ENCODE data around the gene SLC45A2.
A peak's percentile ranks its signal among the peaks of the same experiment; 100 is the strongest.
"Not testable (repeated sequence)": the region's sequence is repeated elsewhere in the genome, so short reads cannot be mapped to it uniquely, and the experiment has no call there.

Gene SLC45A2

GRCh38 chr5:33964132-33964700 is 20.3 kb downstream of the SLC45A2 start:
- DNase-seq, result peak; percentile 13

GRCh38 chr5:33958176-33958575 is 26.3 kb downstream of the SLC45A2 start:
- DNase-seq, result no peak

- DNase-seq, result no peak
These were observed 26.8 kb downstream of the SLC45A2 start for GRCh38 chr5:33957577-33958150.

DNA sequence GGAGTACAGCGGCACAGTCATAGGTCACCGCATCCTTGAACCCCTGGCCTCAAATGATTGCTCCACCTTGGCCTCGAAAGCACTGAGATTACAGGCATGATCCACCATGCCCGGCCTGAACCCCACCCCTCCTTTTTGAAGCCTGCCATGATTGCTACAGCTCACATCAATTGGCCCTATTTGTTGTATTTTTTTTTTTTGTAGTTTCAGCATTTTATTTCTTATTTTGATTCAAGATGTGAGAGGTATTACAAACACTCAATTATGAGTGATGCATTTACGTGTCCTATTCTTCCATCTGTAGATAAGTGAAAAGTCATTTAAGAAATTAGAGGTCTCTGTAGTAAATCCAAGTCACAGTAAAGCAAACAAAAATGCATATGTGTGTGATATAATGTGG is 32.3 kb downstream of the SLC45A2 start:
- not testable (repeated sequence) for DNase-seq

GRCh38 chr5:33944543-33945132 is 39.9 kb downstream of the SLC45A2 start:
- no peak for DNase-seq

DNA sequence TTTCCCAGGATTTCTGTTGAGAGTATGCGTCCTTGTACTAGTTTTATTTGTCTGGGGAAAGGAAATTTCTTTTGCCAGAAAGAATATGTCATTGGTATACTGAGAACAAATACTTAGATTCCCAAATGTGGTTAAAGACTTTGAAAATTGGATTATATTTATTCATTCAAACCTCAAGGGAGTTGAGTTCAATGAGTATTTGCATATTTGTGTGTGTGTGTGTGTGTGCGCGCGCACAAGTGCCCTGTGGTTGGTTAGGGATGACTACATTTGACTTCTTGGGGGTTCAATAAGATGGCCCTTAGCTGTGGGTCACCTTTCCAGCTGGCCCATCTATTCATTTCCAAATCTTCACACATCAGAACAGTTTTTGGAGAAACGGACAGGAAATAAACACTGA is 43.4 kb downstream of the SLC45A2 start:
- no peak for DNase-seq

DNA sequence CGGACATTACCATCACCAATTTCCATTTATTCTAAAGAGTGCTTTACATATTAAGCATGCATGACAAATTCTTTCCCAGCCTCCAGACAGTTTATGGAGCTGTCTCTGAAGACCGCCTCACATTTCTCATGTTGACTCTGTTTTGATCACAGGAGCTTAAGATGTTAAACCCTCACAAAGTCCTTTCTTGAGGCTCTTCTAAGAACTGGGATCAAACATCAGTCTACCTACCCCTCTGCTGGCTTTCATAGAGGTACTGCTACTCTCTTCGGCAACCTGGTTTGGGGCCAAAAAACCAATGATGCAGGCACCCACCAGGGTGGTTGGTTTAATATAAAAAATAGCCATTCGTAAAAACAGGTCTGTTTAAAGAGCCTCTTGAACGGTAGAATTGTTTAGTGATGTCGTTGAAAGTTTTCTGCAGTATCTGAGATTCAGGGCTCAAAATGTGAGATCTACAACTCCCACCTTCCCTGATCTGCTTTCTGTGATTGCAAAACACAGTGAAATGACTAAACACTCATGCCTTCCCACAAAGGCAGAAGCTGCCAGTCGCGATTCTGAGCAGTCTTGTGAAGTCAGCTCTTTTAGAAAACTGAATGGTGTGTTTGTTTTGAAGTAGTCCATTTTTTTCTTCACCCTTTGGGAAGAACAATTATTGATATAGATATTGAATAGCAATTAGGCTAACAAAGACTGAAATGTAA is 44.8 kb downstream of the SLC45A2 start:
- no peak for DNase-seq

DNA sequence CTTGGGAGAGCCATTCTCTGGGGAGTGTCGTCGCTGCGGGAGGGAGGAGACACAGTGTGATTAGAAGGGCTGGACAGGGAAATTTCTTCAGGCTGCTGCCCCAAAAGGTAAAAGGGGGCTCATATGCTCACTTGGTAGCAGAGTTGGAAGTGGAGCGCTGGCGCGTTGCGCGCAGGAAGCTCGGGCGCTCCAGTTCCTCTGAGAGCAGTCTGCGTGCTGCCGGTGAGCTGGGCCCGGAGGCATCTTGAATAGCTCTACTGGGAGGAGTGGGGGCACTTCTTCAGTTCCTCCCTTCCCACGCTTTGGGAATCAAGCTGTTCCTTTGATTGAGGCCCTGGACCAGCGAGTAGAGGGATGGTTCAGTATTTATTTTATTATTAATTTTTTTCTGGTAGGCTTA is 45.6 kb downstream of the SLC45A2 start:
- no peak for DNase-seq

DNA sequence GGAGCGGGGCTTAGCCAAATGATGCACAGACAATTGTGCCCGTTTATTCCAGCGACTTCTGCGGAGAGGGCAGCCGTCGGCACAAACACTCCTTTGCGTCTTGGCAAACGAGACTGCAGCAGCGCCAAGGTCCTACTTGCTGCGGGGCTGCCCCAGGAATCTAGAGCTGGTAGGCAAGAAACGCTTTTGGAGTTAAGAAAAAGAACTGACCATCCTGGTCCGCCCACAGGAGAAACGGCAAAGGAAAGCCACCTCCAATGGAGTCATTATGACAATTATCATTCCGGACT is 46.0 kb downstream of the SLC45A2 start:
- DNase-seq, result no peak

GRCh38 chr5:33937707-33938506 is 46.6 kb downstream of the SLC45A2 start:
- DNase-seq, result no peak

DNA sequence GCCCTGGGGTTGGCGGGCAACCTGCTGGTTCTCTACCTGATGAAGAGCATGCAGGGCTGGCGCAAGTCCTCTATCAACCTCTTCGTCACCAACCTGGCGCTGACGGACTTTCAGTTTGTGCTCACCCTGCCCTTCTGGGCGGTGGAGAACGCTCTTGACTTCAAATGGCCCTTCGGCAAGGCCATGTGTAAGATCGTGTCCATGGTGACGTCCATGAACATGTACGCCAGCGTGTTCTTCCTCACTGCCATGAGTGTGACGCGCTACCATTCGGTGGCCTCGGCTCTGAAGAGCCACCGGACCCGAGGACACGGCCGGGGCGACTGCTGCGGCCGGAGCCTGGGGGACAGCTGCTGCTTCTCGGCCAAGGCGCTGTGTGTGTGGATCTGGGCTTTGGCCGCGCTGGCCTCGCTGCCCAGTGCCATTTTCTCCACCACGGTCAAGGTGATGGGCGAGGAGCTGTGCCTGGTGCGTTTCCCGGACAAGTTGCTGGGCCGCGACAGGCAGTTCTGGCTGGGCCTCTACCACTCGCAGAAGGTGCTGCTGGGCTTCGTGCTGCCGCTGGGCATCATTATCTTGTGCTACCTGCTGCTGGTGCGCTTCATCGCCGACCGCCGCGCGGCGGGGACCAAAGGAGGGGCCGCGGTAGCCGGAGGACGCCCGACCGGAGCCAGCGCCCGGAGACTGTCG is 47.3 kb downstream of the SLC45A2 start:
- DNase-seq, result no peak

DNA sequence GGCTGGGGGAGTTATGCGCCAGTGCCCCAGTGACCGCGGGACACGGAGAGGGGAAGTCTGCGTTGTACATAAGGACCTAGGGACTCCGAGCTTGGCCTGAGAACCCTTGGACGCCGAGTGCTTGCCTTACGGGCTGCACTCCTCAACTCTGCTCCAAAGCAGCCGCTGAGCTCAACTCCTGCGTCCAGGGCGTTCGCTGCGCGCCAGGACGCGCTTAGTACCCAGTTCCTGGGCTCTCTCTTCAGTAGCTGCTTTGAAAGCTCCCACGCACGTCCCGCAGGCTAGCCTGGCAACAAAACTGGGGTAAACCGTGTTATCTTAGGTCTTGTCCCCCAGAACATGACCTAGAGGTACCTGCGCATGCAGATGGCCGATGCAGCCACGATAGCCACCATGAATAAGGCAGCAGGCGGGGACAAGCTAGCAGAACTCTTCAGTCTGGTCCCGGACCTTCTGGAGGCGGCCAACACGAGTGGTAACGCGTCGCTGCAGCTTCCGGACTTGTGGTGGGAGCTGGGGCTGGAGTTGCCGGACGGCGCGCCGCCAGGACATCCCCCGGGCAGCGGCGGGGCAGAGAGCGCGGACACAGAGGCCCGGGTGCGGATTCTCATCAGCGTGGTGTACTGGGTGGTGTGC is 48.0 kb downstream of the SLC45A2 start, which contains the start of gene RXFP3:
RXFP3 (plus strand) TSS at position 6 of the 636 bp plus-strand sequence; CDS start at position 361, 355 bp downstream.
- DNase-seq, result peak; percentile 4

GRCh38 chr5:33936004-33936380 is 48.5 kb downstream of the SLC45A2 start:
- peak; percentile 68 for DNase-seq

GRCh38 chr5:33934176-33934575 is 50.3 kb downstream of the SLC45A2 start:
- no peak for DNase-seq

DNA sequence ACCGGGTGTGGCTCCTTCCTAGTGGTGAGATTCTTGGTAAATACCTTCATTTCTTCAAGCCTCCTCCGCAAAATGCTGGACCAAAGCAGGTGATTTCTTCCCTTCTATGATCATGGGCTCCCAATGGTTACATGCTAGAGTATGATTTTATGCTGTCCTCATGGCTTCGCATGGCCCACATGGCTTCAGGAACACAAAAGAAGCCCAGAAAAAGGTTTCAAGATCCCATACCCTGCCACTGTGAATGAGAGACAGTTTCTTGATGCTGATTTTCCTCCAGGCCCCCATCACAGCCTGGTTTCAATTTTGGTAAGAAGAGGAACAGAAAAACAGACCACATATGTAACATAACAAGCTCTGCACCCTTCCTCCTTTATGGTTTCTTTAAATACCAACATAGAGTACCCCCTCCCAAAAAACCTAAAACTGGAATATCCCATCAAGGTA is 50.7 kb downstream of the SLC45A2 start:
- no peak for DNase-seq

DNA sequence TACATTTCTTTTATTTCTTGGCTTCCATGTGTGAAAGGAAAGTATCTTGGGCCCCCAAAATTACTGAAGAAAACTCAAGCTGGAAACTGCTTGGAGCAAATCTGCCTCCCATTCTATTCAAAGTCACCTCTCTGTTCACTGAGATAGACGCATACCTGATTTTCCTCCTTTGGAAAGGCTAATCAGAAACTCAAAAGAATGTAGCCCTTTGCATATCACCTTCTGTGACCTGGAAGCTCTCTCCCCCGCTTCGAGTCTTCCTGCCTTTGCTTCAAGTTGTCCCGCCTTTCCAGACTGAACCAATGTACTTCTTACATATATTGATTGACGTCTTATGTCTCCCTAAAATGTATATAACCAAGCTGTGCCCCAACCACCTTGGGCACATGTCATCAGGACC is 53.4 kb downstream of the SLC45A2 start:
- DNase-seq, result no peak

DNA sequence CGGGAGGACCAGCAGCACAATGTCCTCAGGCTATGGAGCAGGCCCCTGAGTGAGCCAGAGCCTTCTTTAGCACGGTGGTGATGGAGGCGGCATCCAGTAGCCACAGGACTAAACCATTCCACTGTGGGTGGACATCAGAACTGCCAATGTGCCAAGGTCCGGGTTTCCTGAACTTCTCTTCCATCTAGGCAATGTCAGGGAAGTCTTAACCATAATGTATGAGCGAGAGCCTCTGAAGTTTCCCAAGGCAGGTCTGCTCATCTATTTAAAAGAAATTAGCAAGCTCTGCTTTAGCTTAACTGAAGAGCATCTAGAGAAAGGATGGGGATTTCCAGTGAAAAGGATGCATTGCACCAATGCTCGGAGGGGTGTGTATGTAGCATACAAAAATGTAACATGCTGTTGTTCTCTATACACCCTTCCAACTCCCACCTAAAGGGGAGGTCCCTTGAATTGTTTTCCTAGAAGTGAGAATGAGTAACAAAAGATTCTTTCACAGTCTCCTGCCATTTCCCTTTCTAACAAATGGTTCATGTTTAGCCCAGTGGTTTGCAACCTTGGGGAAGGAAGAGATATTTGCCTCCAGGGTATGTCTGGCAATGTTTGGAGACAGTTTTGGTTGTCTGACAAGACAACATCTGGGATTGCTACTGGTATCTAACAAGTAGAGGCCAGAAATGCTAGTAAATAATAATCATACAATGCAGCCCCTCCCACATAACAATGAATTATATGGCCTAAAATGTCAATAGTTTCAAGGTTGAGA is 54.4 kb downstream of the SLC45A2 start:
- no peak for DNase-seq

GRCh38 chr5:33928283-33928682 is 56.2 kb downstream of the SLC45A2 start:
- no peak for DNase-seq

DNA sequence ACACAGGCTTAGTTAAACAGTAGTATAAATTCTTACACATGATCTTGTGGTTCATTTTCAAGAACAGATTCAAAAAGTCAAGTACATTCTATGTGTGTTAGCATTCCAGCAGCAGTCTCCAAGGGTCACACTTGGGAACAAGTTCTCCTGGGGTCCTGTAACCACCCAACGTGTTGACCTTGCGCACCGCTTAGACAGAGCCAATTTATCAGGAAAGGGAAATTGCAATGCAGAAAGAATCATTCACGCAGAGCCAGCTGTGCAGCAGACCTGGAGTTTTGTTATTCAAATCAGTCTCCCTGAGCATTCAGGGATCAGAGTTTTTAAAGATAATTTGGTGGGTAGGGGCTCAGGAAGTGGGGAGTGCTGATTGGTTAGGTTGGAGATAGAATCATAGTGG is 56.8 kb downstream of the SLC45A2 start:
- no peak for DNase-seq

DNA sequence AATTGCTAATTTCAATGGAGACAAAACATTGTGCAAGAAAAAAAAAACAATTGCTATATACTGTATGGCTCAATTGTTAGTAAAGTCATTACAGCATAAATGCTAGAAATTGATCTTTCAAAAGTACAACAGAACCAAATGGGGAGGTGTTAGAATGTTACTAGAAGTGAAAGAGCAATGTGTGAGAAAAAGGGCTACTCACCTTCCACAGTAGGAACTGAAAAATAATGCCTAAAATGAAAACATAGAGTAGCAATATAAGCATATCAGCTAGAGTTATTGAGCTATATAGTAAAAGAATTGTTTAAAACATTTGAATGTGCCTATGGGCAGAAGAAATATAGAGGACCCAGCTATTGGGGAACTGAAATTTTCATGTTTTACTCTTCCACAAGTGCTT is 59.2 kb downstream of the SLC45A2 start:
- DNase-seq, result no peak

DNA sequence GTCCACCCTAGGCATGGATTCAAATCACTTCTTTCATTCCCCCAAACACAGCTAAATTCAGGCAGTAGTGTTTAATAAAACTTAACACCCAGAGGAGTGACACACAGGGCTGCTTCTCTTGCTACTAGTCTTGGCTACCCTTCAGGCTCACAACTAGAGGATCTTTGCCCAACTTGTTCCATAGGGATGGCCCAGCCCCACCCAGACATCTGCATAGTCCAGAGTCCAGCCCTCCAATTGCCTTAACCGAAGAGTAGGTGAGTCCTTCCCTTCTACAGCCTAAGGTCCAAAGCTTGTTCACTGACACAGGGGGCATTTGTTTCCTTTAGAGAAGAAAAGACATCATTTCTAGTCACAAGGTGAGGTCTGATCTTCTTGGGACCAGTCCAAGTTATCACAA is 63.5 kb downstream of the SLC45A2 start:
- no peak for DNase-seq

Data from hematopoietic multipotent progenitor cell treated with erythropoietin and hydrocortisone succinate and interleukin-3 and kit ligand, for 6 days (in vitro differentiated cells).